ENCODE results near the gene SRPX2. TPM values are rescaled to one million over a fixed set of nuclear protein-coding genes. Genes with fewer than 3 reads are reported as not detected.
"Not testable (repeated sequence)": the region's sequence is repeated elsewhere in the genome, so short reads cannot be mapped to it uniquely, and the experiment has no call there.

The SRPX2 gene
- total RNA-seq, 2 experiments from 2014 or later = not detected

GRCh38 chrX:100721328-100721727 is 77.3 kb downstream of the SRPX2 start:
- POLR2A ChIA-PET = no interaction called here
- Histone ChIP-seq H3K9me2 (ENCODE audit: insufficient read depth, low read length) (no peaks in the 10 kb centered on the region), H3K4me3 (ENCODE audit: low read depth, low read length, poor library complexity, severe bottlenecking) (no peak overlapping the region), H3K9me3 (ENCODE audit: low read length) (no peaks in the 10 kb centered on the region), H3K4me1 (ENCODE audit: insufficient read depth, low read length, poor library complexity, severe bottlenecking) (no peaks in the 10 kb centered on the region), H3K27ac (ENCODE audit: low read depth, low read length, poor library complexity, severe bottlenecking) (no peak overlapping the region), H2AFZ (ENCODE audit: low read length) (no peak overlapping the region), H3K4me2 (ENCODE audit: low read length) (no peak overlapping the region), H3K36me3 (ENCODE audit: insufficient read depth, low read length) (no peaks in the 10 kb centered on the region), H3K79me2 (ENCODE audit: insufficient read depth, low read depth, low read length) (no peaks in the 10 kb centered on the region), H4K20me1 (ENCODE audit: insufficient read depth, low read length) (no peaks in the 10 kb centered on the region)
- DNase-seq (ENCODE audit: low spot score) = no peak
- intact Hi-C loops (cut with micrococcal nuclease; ENCODE audit: unreplicated experiment) = no loop called here
- TF ChIP-seq CTCF (conservative IDR thresholded peaks at IDR 0.05; ENCODE audit: low read length) (no peak), EZH2phosphoT487 (IDR thresholded peaks at IDR 0.05; ENCODE audit: borderline replicate concordance, low read depth, low read length) (no peak)
- CTCF ChIA-PET (ENCODE audit: unreplicated experiment) = no interaction called here
- BruUV-seq (replicated peaks) = no TSS peak

- H3K4me1 ChIP-seq (ENCODE audit: insufficient read depth, low read length, poor library complexity, severe bottlenecking); H3K79me2 ChIP-seq (ENCODE audit: insufficient read depth, low read depth, low read length); H3K27ac ChIP-seq (ENCODE audit: low read depth, low read length, poor library complexity, severe bottlenecking); H3K4me3 ChIP-seq (ENCODE audit: low read depth, low read length, poor library complexity, severe bottlenecking); H2AFZ ChIP-seq (ENCODE audit: low read length); intact Hi-C loops (cut with micrococcal nuclease; ENCODE audit: unreplicated experiment); H3K9me3 ChIP-seq (ENCODE audit: low read length); BruUV-seq (replicated peaks); CTCF ChIA-PET (ENCODE audit: unreplicated experiment); DNase-seq (ENCODE audit: low spot score); H4K20me1 ChIP-seq (ENCODE audit: insufficient read depth, low read length); H3K36me3 ChIP-seq (ENCODE audit: insufficient read depth, low read length); H3K9me2 ChIP-seq (ENCODE audit: insufficient read depth, low read length); H3K4me2 ChIP-seq (ENCODE audit: low read length); POLR2A ChIA-PET: not testable (repeated sequence)
These were observed 80.0 kb downstream of the SRPX2 start for GRCh38 chrX:100724006-100724405.

Other genes with a start within 250 kb of the SRPX2 start
- not detected in 2 replicates for gene PCDH19, start 233.9 kb upstream of the SRPX2 start, total RNA-seq (2014; rRNA removed; shearing (Covaris generic))
- not detected in 2 replicates for gene PCDH19, start 233.9 kb upstream of the SRPX2 start, total RNA-seq (2022)
- gene TNMD, start 59.3 kb upstream of the SRPX2 start, total RNA-seq (2014; rRNA removed; shearing (Covaris generic)) = not detected in 2 replicates
- not detected in 2 replicates for gene TNMD, start 59.3 kb upstream of the SRPX2 start, total RNA-seq (2022)
- not detected in 2 replicates for gene TSPAN6, start 7.4 kb upstream of the SRPX2 start, total RNA-seq (2014; rRNA removed; shearing (Covaris generic))
- gene TSPAN6, start 7.4 kb upstream of the SRPX2 start, total RNA-seq (2022) = not detected in 2 replicates
- gene SYTL4, start 87.9 kb downstream of the SRPX2 start, total RNA-seq (2014; rRNA removed; shearing (Covaris generic)) = not detected in 2 replicates
- gene SYTL4, start 87.9 kb downstream of the SRPX2 start, total RNA-seq (2022) = not detected in 2 replicates
- 26.5 and 30.4 TPM in 2 replicates for gene CSTF2, start 176.2 kb downstream of the SRPX2 start, total RNA-seq (2014; rRNA removed; shearing (Covaris generic))
- gene CSTF2, start 176.2 kb downstream of the SRPX2 start, total RNA-seq (2022) = 30.0 and 32.6 TPM in 2 replicates
- gene NOX1, start 230.2 kb downstream of the SRPX2 start, total RNA-seq (2014; rRNA removed; shearing (Covaris generic)) = 0.05 TPM in 1 of 2 replicates, not detected in the other
- gene NOX1, start 230.2 kb downstream of the SRPX2 start, total RNA-seq (2022) = not detected in 2 replicates